KOPT-K1 (cell line): Measurements from ENCODE around the gene TBPL1.
A peak's percentile ranks its signal among the peaks of the same experiment; 100 is the strongest.
"Not testable (repeated sequence)": the region's sequence is repeated elsewhere in the genome, so short reads cannot be mapped to it uniquely, and the experiment has no call there.

Experiments
- H3K27ac ChIP-seq: fragments of 200-600 bp; sonication (generic); 2 replicates; pipeline ENCODE4 v1.5.1; 2016; ENCODE audit warnings: antibody characterized with exemption, mild to moderate bottlenecking, low read depth, low read length; ENCODE audit not compliant: poor library complexity, severe bottlenecking
- H3K36me3 ChIP-seq: fragments of 200-600 bp; sonication (generic); 2 replicates; pipeline ENCODE4 v1.5.1; 2017; ENCODE audit warnings: antibody characterized with exemption, mild to moderate bottlenecking, low read length, moderate library complexity; ENCODE audit not compliant: insufficient read depth
- H3K9me3 ChIP-seq: fragments of 200-600 bp; sonication (generic); 2 replicates; pipeline ENCODE4 v1.5.1; 2017; ENCODE audit warnings: antibody characterized with exemption, low read length, mild to moderate bottlenecking; ENCODE audit not compliant: insufficient read depth, poor library complexity, severe bottlenecking

Gene TBPL1

DNA sequence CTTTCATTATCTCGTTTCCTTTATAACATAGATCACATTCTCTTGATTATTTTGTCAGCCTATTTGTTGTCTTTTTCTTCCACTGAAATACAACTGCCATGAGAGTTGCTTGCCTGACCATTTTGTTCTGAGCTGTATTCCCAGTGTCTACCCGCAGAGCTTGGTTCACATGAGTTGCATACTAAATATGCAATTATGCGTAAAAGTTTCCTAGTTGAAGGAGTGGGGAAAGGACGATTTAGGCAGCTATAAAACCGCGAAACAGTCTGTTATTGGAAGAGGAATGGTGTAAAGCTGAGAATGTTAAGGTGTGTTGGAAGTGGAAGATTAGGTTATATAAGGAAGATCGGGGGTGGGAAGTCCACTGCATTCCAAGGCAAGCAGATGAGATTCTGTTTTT lies 8.8 kb downstream of the TBPL1 start:
- Histone ChIP-seq H3K9me3 (no peaks in the 10 kb centered on the region), H3K27ac (no peak overlapping the region), H3K36me3 (no peaks in the 10 kb centered on the region)

DNA sequence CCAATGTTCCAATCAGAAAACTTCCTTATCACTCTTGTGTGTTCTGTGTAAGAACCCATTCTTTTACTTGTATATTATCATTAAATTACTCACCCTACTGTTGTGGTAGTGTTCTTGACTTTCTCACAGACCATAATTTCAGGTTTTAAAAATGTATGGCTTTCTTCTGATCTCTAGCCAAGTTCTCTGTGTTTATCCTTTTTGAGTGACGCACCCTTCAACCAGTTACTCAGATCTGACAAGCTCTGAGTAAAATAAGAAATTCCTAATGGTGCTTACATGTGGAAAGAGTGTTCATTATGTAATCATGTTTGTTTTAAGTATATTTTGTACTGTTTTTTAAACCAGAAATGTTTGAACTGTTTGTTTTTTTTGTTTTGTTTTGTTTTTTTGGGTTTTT lies 11.0 kb downstream of the TBPL1 start:
- no peaks in the 10 kb centered on the region for H3K9me3 ChIP-seq
- no peaks in the 10 kb centered on the region for H3K36me3 ChIP-seq
- H3K27ac ChIP-seq, result no peak overlapping the region

- H3K9me3 ChIP-seq, result no peaks in the 10 kb centered on the region
- no peak overlapping the region for H3K27ac ChIP-seq
- H3K36me3 ChIP-seq, result no peaks in the 10 kb centered on the region
Measured at GRCh38 chr6:133964702-133965101, 11.7 kb downstream of the TBPL1 start.

DNA sequence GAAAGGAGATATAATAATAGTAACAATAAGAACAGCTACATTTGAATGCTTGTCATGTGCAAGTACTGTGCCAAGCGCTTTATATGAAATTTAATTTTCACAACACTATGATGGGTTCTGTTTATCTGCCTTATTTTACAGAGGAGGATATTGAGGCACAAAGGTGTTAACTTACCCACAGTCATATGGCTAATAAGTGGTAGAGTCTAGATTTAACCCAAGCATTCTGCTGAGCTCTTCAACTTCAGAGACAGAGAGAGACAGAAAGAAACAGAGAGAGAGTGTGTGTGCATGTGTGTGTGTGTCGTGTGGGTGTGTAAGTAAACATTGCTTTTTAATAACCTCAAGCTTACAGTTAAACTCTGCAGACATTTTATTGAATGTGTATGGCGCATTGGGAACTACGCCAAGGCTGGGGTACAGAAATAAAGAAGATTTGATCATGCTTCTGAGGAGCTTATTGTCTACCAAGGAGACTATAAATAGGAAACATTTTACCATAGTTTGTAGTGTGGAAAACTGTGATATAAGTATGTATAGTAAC lies 12.9 kb downstream of the TBPL1 start:
- Histone ChIP-seq H3K36me3 (no peaks in the 10 kb centered on the region), H3K27ac (no peak overlapping the region), H3K9me3 (no peaks in the 10 kb centered on the region)

DNA sequence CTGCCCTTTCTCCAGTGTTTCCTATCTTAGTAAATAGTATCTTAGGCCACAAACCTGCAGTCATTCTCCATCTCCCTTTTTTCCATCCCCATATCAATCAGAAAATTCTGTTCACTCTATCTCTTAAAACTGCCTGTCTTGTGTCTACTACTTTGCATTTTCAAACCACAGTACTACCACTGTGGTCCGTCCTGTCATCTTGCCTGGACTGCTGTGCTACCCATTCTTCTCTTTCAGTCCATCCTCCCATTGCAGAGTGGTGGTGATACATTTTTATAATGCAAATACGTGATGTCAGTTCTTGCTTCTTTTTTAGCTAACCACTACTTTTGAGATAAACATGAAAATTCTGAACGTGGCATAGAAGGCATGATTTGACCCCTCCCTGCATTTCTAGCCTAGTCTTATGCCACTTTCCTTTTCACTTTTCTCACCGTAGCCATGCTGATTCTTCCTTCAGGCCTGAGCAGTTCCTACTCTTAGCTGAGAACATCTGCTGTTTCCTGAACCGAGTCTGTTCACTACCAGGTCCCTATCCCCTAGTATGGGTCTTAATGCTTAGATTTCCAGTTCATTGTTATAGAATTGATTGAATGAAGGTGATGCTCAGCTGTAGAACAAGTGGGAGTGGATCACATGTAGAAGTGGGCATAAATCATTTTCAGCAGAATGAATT lies 13.8 kb downstream of the TBPL1 start:
- Histone ChIP-seq H3K9me3 (no peaks in the 10 kb centered on the region), H3K36me3 (no peaks in the 10 kb centered on the region), H3K27ac (peak overlapping the region; percentile 19)

DNA sequence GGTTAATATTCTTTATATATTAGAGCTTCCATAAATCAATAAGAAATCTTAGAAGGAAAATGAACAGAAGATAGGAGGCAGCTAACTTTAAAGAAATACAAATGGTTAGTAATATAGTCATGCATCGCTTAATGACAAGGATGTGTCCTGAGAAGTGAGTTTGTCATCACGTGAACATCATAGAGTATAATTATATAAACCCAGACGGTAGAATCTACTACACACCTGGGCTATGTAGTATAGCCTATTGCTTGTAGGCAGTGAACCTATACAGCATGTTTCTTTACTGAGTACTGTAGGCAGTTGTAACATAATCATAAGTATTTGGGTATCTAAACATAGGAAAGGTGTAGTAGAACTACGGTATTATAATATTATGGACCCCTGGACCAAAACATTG lies 14.3 kb downstream of the TBPL1 start:
- H3K9me3 ChIP-seq, result no peaks in the 10 kb centered on the region
- peak overlapping the region; percentile 19 for H3K27ac ChIP-seq
- no peaks in the 10 kb centered on the region for H3K36me3 ChIP-seq

DNA sequence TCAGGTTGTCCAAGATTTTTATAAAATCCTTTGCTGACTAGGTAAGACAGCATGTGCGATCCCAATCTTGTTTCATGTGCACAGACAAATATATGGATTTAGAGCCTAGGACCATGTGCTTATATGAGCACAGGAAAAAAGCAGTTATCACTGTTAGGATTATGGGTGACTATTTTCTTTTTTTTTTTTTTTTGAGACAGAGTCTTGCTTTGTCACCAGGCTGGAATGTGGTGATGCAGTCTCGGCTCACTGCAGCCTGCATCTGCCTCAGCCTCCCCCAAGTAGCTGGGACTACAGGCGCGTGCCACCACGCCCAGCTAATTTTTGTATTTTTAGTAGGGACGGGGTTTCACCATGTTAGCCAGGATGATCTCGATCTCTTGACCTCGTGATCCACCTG lies 14.8 kb downstream of the TBPL1 start:
- H3K27ac ChIP-seq, H3K9me3 ChIP-seq: not testable (repeated sequence)

DNA sequence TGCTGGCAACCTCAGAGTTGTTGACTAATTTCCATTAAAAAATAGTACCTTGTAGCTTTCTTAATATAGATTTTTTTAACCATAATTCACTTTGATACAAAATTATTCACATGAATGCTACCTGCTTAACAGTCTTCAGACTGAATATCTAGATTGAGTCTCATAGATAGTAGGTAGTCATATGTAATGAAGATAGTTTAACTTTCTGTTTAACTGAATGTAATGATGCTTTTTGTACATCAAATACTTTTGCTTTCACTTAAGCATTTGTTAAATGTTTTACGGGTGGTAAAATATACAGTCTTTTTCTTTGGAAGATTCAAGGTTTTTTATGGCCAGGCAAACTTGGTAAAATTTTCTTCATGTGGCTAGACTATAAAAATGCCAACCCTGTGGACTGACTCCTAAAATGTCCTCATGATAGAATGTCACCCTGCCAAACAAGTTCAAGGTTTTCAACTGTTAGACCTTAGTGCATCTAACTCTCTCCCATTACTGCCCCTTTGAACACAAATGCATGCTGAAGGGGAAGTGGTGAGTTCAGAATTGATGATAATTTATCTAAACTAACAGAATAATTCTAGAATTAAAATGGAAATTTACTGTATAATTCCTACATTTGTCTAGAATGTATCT lies 16.4 kb downstream of the TBPL1 start:
- Histone ChIP-seq H3K27ac (peak overlapping the region; percentile 62), H3K9me3 (no peaks in the 10 kb centered on the region), H3K36me3 (no peaks in the 10 kb centered on the region)

More for the DNA sequence above, 14.8 kb downstream of the TBPL1 start:
- H3K36me3 ChIP-seq, result not testable (repeated sequence)

GRCh38 chr6:133969921-133970295 lies 16.9 kb downstream of the TBPL1 start:
- Histone ChIP-seq H3K27ac (peak overlapping the region; percentile 62), H3K36me3 (no peaks in the 10 kb centered on the region), H3K9me3 (no peaks in the 10 kb centered on the region)

GRCh38 chr6:133971861-133972260 lies 18.8 kb downstream of the TBPL1 start:
- Histone ChIP-seq H3K9me3 (no peaks in the 10 kb centered on the region), H3K27ac (no peak overlapping the region)

GRCh38 chr6:133972388-133972787 lies 19.4 kb downstream of the TBPL1 start:
- Histone ChIP-seq H3K27ac (no peak overlapping the region), H3K9me3 (no peaks in the 10 kb centered on the region)

More at GRCh38 chr6:133971861-133972260, 18.8 kb downstream of the TBPL1 start:
- no peaks in the 10 kb centered on the region for H3K36me3 ChIP-seq

GRCh38 chr6:133973109-133973971 lies 20.3 kb downstream of the TBPL1 start:
- Histone ChIP-seq H3K9me3 (no peaks in the 10 kb centered on the region), H3K36me3 (no peaks in the 10 kb centered on the region), H3K27ac (no peak overlapping the region)

More at GRCh38 chr6:133972388-133972787, 19.4 kb downstream of the TBPL1 start:
- no peaks in the 10 kb centered on the region for H3K36me3 ChIP-seq

GRCh38 chr6:133977983-133978895 lies 25.2 kb downstream of the TBPL1 start:
- H3K9me3 ChIP-seq, result no peaks in the 10 kb centered on the region
- H3K27ac ChIP-seq, result no peak overlapping the region
- no peaks in the 10 kb centered on the region; the same call in 1 of the 2 replicates for H3K36me3 ChIP-seq

GRCh38 chr6:133978896-133979240 lies 25.8 kb downstream of the TBPL1 start:
- no peak overlapping the region for H3K27ac ChIP-seq

More at GRCh38 chr6:133978896-133979240, 25.8 kb downstream of the TBPL1 start:
- Histone ChIP-seq H3K9me3 (no peaks in the 10 kb centered on the region), H3K36me3 (no peaks in the 10 kb centered on the region; the same call in 1 of the 2 replicates)
